G401 (cell line): ENCODE measurements around the gene RILPL1. TPM values are rescaled to one million over a fixed set of nuclear protein-coding genes. Genes with fewer than 3 reads are reported as not detected.
A peak's percentile ranks its signal among the peaks of the same experiment; 100 is the strongest.
"Not testable (repeated sequence)": the region's sequence is repeated elsewhere in the genome, so short reads cannot be mapped to it uniquely, and the experiment has no call there.

ENCODE experiments used
- DNase-seq: peaks from one replicate; pipeline ENCODE4 v3.0.0-alpha.2; 2015; ENCODE audit warnings: low spot score
- in situ Hi-C: cut with HindIII; loops from 2 replicates; pipeline ENCODE4 v1.10.0; 2016; ENCODE audit warnings: low sequenced_read_pairs, mixed read lengths
- total RNA-seq: library from RNA; depleted of rRNA; stranded (reverse); fragments of >200 nt; shearing (Covaris generic); gene quantifications from 2 replicates; pipeline ENCODE4 v1.2.3, GENCODE V29; 2014; rRNA removed

RILPL1 gene
- total RNA-seq, 1 experiment from 2014 or later = 38.2 TPM

DNA sequence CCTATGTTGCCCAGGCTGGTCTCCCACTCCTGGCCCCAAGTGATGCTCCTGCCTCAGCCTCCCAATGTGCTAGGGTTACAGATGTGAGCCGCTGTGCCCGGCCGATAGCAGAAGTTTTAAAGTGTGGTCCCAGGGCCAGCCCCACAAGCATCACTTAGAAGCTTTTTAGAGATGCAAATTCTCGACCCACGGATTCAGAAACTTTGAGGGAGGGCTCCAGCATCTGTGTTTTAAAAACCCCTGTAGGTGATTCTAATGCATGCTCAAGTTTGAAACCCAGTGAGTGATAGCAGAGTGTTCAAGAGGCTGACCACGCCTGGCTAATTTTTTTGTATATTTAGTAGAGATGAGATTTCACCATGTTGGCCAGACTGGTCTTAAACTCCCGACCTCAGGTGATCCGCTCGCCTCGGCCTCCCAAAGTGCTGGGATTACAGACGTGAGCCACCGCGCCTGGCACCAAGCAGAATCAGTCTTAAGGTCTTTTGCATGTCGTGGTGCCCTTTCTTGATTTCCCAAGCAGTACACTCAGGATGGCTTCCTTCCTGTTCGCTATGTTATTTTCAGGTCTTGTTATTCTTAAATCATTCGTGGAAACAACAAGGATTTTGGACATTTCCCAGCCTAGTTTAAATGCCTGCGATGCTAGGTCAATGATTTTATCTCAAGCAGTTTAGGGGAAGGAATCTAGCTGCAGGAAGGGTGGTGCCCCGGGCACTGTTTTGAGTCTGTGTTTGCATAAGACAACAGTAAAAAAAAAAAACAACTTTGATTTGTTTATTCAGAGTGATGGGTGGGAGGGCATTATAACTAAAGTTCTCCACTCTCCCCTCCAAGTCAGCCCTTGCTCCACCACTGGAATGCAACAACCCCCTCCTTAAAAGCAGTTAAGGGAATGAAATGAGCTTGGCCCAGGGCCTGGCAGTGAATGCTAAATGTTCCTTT lies 87.9 kb downstream of the RILPL1 start:
- DNase-seq = no peak
- in situ Hi-C loops = no loop called here

DNA sequence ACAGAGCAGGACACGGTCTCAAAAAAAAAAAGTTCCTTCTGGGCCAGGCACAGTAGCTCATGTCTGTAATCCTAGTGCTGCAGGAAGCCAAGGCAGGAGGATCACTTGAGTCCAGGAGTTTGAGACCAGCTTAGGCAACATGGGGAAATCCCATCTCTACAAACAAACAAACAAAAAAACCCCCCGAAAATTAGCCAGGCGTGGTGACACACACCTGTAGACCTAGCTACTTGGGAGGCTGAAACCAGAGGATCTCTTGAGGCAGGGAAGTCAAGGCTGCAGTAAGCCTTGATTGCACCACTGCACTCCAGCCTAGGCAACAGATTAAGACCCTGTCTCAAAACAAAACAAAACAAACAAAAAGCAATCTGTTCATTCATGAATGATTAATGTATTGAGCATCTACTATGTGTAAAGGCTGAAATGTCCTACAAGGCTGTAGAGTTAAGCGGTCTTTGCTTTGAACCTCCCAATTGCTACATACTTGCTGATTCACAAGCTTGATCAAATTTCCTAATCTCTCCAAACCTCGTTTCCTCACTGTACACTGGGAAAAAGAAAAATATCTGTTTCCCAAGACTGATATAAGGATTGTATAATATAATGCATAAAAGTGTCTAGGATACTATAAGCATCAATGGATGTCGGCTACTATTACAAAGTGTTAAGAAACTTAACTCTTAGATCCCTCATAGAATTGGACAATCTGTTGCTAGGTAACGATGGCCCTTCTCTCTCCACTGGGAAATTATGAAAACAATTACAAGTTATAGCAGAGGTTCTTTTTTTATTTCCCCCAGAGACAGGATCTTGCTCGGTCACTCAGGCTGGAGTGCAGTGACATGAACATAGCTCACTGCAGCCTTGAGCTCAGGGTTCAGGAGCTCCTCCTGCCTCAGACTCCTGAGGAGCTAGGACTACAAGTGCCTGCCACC lies 89.2 kb downstream of the RILPL1 start:
- in situ Hi-C loops = no loop called here
- no peak for DNase-seq

GRCh38 chr12:123442774-123443173 lies 90.7 kb downstream of the RILPL1 start:
- in situ Hi-C loops = no loop called here
- DNase-seq = no peak

GRCh38 chr12:123441523-123442164 lies 91.9 kb downstream of the RILPL1 start:
- DNase-seq = no peak
- in situ Hi-C loops = no loop called here

DNA sequence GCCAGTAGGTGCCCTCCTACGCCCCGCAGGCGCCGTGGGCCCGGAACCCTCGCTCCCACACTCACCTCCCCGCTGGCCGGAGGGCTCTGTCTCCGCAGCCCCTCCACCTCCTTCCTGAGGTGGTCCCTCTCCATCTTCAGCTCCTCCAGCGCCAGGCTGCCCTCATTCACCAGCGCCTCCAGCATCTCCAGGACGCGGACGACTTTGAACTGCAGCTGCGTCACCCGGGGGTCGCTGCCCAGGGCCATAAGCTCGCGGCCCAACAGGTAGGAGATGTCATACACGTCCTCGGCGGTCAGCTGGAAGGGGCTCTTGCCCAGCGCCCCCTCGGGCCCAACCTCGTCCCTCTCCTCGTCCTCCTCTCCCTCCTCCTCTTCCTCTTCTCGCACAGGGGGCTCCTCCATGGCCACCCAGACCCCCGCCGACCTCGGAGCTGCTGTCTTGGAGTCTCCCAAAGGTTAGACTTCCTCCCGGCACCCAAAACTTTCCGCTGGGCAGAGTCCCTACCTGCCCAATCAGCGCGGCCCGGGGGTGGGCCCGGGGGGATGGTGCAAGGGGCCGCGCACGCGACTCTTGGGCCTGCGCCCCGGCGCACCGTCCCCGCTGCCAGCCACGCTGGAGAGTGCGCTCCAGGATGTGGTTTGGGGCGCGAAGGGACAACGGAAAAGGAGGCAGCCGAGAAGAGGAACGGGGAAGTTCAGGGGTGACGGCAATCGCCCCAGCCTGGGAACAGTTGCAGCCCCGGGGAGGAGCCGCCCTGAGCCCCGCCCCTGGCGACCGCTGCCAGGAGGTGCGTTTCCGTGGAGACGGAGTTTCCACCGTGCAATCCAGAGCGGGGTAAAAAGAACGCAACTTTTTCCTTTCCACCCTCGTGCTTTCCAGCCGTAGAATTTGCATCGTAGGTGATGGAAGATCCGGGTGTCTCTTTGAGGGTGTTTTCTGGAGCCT lies 97.2 kb downstream of the RILPL1 start, which contains the start of gene RILPL2:
Gene RILPL2 (minus strand): TSS at position 668 of the 948 bp plus-strand sequence. CDS start 264 bp downstream, at position 404.
- DNase-seq = peak; percentile 69
- in situ Hi-C loops = no loop called here

GRCh38 chr12:123435636-123436016 lies 97.9 kb downstream of the RILPL1 start:
- in situ Hi-C loops = no loop called here
- DNase-seq = no peak

DNA sequence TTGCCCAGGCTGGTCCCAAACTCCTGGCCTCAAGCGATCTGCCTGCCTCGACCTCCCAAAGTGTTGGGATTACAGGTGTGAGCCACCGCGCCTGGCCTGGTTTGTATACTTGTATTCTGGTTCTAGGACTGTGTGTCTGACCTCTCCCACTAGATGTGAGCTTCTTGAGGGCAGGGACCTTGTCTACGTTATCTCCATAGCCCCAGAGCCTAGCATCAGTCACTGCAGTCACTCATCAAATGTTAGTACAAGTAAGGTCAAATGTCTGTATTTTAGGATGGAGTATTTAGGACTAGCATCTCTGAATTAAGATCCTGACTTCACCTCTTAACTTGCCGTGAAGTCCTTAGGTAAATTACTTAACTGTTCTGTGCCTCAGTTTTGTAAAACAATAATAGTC lies 99.9 kb downstream of the RILPL1 start:
- DNase-seq = no peak
- in situ Hi-C loops = no loop called here

- in situ Hi-C loops, DNase-seq: not testable (repeated sequence)
Observed at GRCh38 chr12:123431951-123432817, 101.3 kb downstream of the RILPL1 start.

GRCh38 chr12:123429101-123429500 lies 104.4 kb downstream of the RILPL1 start:
- DNase-seq, in situ Hi-C loops: not testable (repeated sequence)

DNA sequence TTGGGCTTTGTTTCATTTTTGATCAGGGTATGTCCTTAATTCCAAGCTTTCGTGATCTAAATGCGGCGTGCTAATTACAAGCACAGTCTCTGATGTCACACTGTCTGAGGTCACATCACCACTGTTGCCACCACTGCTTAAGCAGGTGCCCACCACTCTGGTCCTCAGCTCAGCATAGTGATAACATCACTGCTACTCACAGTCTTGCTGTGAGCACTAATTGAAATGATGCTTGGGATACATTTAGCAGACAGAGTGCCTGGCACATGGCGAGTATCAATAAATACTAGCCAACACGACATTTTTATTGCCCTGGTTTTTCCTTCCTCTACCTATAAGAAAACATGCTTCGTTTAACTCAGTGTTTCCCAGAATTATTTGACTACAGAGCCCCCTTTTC lies 104.9 kb downstream of the RILPL1 start:
- DNase-seq = no peak
- in situ Hi-C loops = no loop called here

DNA sequence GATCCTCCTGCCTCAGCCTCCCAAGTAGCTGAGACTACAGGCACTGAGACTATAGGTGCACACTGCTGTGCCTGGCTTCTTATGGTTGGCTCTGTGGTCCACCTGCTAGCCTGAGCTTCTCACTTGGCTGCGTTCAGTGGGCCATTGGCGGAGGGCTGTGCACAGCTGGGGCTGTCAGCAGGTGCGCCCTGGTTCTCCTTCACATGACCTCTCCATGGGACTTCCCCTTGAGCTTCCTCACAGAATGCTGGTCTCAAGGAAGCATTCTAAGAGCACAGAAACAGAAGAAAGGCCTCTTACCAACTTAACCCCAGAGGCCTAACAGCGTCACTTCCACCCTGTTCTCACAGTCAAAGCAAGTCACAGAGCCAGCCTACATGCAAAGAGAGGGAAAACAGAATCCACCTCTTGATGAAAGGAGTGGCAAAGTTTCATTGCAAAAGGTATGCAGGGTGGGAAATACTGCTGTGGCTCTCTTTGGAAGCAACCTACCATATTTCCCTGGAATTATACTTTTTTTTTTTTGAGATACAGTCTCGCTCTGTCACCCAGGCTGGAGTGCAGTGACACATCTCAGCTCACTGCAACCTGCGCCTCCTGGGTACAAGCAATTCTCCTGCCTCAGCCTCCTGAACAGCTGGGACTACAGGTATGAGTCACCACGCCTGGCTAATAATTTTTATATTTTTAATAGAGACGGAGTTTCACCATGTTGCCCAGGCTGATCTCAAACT lies 106.3 kb downstream of the RILPL1 start:
- in situ Hi-C loops = no loop called here
- no peak for DNase-seq

DNA sequence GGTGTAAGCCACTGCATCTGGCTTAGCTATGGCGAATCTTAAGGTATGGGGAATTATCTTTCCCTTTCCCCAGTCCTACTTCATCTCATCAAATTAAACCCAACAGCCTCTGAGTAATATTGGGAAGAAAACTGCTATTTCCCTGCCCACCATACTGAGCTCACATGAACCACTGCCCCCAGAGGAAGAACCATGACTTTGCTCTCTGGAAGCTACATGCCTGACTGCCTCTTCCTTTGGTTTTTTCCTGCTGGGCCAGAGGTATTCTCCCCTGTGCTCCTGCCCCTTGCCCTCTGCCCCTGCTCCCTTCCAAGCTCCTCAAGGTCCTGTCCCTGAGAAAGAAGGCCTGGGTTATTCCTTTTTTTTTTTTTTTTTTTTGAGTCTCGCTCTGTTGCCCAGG lies 112.2 kb downstream of the RILPL1 start:
- DNase-seq = no peak
- in situ Hi-C loops = no loop called here

Other genes with a start within 250 kb of the RILPL1 start
- 9.7 and 16.0 TPM in 2 replicates for gene SBNO1, start 168.9 kb downstream of the RILPL1 start, total RNA-seq
- 24.1 and 58.2 TPM in 2 replicates for gene KMT5A, start 149.6 kb downstream of the RILPL1 start, total RNA-seq
- gene RILPL2, start 97.0 kb downstream of the RILPL1 start, total RNA-seq = 5.0 and 7.4 TPM in 2 replicates
- 6.3 and 9.1 TPM in 2 replicates for gene SNRNP35, start 75.6 kb downstream of the RILPL1 start, total RNA-seq
- 259 and 337 TPM in 2 replicates for gene TMED2, start 50.8 kb upstream of the RILPL1 start, total RNA-seq
- gene DDX55, start 68.4 kb upstream of the RILPL1 start, total RNA-seq = 26.8 and 29.3 TPM in 2 replicates
- gene EIF2B1, start 100.0 kb upstream of the RILPL1 start, total RNA-seq = 48.8 and 91.2 TPM in 2 replicates
- 19.9 and 37.1 TPM in 2 replicates for gene GTF2H3, start 100.1 kb upstream of the RILPL1 start, total RNA-seq
- gene TCTN2, start 137.4 kb upstream of the RILPL1 start, total RNA-seq = 6.7 and 13.0 TPM in 2 replicates
- gene ATP6V0A2, start 178.6 kb upstream of the RILPL1 start, total RNA-seq = 19.8 and 23.8 TPM in 2 replicates
- gene DNAH10, start 228.6 kb upstream of the RILPL1 start, total RNA-seq = 4.2 and 5.8 TPM in 2 replicates